Measurements from ENCODE around the gene DOCK11.
A peak's percentile ranks its signal among the peaks of the same experiment; 100 is the strongest.
"Not testable (repeated sequence)": the region's sequence is repeated elsewhere in the genome, so short reads cannot be mapped to it uniquely, and the experiment has no call there.

DOCK11 gene

GRCh38 chrX:118495061-118495921 lies at the start of gene DOCK11:
DOCK11 (plus strand) TSS chrX:118495815; CDS start chrX:118495972, 157 bp downstream.
- peak; percentile 50 to 77 for DNase-seq (ENCODE audit: low read depth in 2 of 2)

GRCh38 chrX:118448273-118448783 lies 47.3 kb upstream of the DOCK11 start:
- no peak for DNase-seq (ENCODE audit: low read depth in 2 of 2)

GRCh38 chrX:118455013-118455412 lies 40.6 kb upstream of the DOCK11 start:
- no peak for DNase-seq (ENCODE audit: low read depth in 2 of 2)

GRCh38 chrX:118459494-118459893 lies 36.1 kb upstream of the DOCK11 start:
- DNase-seq (ENCODE audit: low read depth in 2 of 2): no peak

GRCh38 chrX:118464501-118464900 lies 31.1 kb upstream of the DOCK11 start:
- no peak for DNase-seq (ENCODE audit: low read depth in 2 of 2)

GRCh38 chrX:118468122-118468521 lies 27.5 kb upstream of the DOCK11 start:
- no peak for DNase-seq (ENCODE audit: low read depth in 2 of 2)

GRCh38 chrX:118470721-118471347 lies 24.8 kb upstream of the DOCK11 start:
- DNase-seq (ENCODE audit: low read depth in 2 of 2): not testable (repeated sequence)

GRCh38 chrX:118474586-118474985 lies 21.0 kb upstream of the DOCK11 start:
- no peak for DNase-seq (ENCODE audit: low read depth in 2 of 2)

GRCh38 chrX:118475903-118476302 lies 19.7 kb upstream of the DOCK11 start:
- DNase-seq (ENCODE audit: low read depth in 2 of 2): no peak

GRCh38 chrX:118480172-118480571 lies 15.4 kb upstream of the DOCK11 start:
- no peak for DNase-seq (ENCODE audit: low read depth in 2 of 2)

- not testable (repeated sequence) for DNase-seq (ENCODE audit: low read depth in 2 of 2)
Measured at GRCh38 chrX:118482384-118482783, 13.2 kb upstream of the DOCK11 start.

GRCh38 chrX:118484216-118484903 lies 11.3 kb upstream of the DOCK11 start:
- no peak for DNase-seq (ENCODE audit: low read depth in 2 of 2)

- DNase-seq (ENCODE audit: low read depth in 2 of 2): not testable (repeated sequence)
Measured at GRCh38 chrX:118486693-118487092, 8.9 kb upstream of the DOCK11 start.

- DNase-seq (ENCODE audit: low read depth in 2 of 2): no peak
Measured at GRCh38 chrX:118493016-118493415, 2.6 kb upstream of the DOCK11 start.

GRCh38 chrX:118493653-118494297 lies 1.8 kb upstream of the DOCK11 start:
- DNase-seq (ENCODE audit: low read depth in 2 of 2): no peak

- peak; percentile 44 to 46 for DNase-seq (ENCODE audit: low read depth in 2 of 2)
Measured at GRCh38 chrX:118495958-118496762, 545 bp downstream of the DOCK11 start.

- no peak for DNase-seq (ENCODE audit: low read depth in 2 of 2)
Measured at GRCh38 chrX:118496763-118497079, 1.1 kb downstream of the DOCK11 start.

GRCh38 chrX:118497180-118497818 lies 1.7 kb downstream of the DOCK11 start:
- DNase-seq (ENCODE audit: low read depth in 2 of 2): no peak

GRCh38 chrX:118498351-118498750 lies 2.7 kb downstream of the DOCK11 start:
- no peak for DNase-seq (ENCODE audit: low read depth in 2 of 2)

GRCh38 chrX:118498755-118499154 lies 3.1 kb downstream of the DOCK11 start:
- DNase-seq (ENCODE audit: low read depth in 2 of 2): no peak

GRCh38 chrX:118499295-118499694 lies 3.7 kb downstream of the DOCK11 start:
- DNase-seq (ENCODE audit: low read depth in 2 of 2): no peak

Measured in stimulated activated CD4-positive, alpha-beta T cell treated with anti-CD3 and anti-CD28 coated beads, Interleukin-4, amount 100 ng/mL, for 48 hours (primary cell).